HG03439 (cell line): ENCODE data around the gene RBM19.

Experiments used
- ATAC-seq: cut with Tn5 transposase; IDR thresholded peaks from one replicate; pipeline ENCODE4 v1.9.1; 2021; ENCODE audit warnings: mild to moderate bottlenecking, moderate library complexity; ENCODE audit not compliant: unreplicated experiment

Gene RBM19

GRCh38 chr12:113959096-113959495, 7.0 kb downstream of the RBM19 start:
- no peak for ATAC-seq

DNA sequence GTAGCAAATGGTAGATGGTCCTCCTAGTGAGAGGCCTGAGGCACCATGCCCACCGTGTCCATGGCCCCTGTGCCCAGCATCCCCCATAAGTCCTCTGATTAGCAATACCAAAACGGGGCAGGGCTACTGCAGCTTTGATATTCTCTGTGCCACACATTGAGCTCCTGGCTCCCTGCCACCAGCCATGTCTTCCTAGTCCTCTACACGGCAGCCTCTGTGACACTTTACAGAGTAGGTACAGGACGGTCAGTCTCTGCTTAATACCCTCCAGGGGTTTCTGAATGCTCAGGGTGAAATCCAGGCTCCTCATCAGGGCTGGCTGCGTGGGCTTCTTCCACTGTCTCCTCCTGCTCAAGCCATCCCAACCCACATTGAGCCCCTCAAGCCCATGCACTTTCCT, 8.0 kb downstream of the RBM19 start:
- no peak for ATAC-seq

DNA sequence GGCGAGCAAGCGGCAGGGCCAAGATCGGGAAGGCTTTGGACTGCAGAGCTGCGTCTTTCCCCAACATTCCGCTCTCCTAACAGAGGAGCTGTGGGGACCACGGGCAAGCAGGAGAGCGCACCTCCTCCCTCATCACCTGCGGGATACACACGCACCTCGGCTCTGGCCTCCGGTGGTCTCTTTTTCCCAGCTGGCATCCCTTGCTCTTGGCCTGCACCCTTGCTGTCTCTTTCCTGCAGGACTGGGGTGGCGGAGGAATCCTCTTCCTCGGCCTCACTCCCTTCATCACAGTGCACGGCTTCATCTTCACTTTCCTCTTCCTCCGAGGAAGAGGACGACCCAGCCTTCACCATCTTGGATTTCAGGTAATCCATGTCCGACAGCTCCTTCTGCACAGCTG, 8.5 kb downstream of the RBM19 start:
- no peak for ATAC-seq

DNA sequence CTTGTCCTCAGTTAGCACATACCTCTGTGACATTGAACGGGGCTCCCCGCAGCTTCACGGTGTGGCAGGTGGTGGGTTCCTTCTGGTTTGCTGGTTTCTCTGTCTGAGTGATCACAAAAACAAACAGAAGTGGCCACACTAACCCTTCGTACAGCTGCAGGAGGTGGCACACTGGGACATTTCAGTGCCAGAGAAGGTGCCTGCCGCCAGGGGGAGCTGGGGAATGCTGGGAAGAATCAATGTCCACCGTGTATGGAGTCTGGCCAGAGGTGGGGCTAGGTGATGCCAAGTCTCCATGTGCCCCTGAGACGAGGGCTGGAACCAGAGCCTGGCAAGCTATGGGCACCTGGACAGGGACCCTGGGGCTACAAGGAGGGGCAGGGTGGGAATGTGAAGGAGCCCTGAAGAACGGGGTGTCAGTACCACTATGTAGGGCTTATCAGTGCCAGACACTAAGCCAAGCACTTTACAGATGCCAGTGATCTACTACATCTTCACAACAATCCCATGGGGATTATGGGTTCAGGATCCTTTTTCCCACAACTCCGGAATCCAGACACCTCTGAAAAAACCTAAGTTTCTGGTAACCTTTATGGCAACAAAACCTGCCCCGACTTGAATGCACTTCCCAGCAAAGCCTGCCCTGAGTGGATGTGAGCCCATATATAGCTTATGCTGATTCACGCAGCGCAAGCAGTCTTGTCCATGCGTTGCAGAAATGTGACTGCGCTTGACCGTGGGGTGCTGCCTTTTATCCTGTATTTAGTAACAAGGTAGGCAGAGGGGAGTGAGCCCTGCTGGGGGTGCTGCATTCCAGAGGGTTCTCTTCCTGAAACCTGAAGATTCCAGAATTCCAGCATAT, 10.8 kb downstream of the RBM19 start:
- ATAC-seq: no peak

DNA sequence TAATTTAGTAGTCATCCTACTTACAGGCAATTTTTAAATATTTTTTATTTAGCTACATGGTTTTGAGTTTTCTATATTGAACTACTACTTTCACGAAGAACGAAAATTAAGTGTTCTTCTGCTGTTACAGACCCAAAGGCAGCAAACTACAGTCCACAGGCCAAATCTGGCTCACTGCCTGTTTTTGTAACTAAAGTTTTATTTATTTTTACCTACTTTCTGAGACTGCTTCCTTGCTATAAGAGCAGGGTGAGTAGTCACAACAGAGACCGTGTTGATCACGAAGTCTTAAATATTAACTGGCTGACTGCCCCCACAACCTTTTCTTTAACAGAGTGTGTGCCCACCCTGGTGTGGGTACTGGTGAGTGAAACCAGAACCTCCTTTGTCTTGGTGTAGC, 11.6 kb downstream of the RBM19 start:
- no peak for ATAC-seq

DNA sequence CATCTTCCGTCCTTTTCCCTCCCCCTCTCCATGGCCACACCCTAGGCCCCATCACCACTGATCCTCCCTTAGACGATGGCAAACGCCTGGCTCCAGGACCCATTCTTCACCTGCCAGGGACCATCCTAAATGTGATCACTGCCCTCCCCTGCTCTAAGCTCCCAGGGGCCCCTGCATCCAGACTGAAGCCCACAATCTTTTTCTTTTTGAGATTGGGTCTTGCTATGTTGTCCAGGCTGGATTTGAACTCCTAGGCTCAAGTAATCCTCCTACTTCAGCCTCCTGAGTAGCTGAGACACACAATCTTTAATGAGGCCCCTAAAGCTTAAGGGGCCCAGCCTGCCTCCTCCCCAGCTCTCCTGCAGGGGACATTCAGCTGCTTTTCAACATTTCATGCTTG, 15.3 kb downstream of the RBM19 start:
- no peak for ATAC-seq

DNA sequence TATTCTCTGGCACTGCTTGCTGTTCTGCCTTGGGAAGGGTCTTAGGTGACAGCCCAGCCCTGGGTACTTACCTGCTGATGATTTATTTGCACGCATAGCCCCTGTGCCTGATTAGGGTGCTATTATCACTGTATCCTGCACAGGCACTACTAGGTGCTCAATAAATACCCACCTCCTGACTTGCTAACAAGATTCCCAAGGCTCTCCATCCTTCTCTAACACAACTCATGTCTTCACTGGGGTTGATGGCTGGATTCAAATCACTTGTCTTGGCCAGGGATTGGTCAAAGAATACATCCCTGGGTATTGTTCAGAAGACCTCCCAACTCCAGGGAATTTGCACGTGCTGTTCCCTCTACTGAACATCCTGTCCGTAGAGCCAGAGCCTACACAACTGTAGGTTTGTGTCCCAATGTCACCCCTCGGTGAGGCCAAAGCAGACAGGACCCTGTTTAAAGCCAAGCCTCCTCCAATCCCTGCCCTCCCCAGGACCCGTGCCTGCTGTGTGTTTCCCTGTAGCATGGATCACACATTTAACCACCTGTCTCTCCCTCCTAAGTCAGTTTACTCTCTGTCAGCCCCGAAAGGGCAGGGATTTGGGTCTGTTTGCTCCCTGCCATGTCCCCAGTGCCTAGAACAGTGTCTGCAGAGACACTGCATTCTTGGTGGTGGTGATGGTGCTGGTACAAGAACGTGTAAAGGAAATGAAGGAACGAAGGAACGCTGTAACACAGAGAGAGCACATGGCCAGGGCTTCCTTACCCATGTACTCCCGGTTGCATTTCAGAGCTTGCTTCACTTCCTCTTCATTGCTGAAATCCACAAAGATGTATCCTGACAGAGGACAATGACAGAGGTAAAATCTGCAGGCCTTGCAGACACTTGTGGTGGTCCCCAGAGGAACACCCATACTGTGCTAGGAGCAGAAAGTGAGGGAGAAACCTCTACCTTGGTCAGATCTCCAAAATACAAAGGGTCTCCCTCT, 16.5 kb downstream of the RBM19 start:
- ATAC-seq: no peak

DNA sequence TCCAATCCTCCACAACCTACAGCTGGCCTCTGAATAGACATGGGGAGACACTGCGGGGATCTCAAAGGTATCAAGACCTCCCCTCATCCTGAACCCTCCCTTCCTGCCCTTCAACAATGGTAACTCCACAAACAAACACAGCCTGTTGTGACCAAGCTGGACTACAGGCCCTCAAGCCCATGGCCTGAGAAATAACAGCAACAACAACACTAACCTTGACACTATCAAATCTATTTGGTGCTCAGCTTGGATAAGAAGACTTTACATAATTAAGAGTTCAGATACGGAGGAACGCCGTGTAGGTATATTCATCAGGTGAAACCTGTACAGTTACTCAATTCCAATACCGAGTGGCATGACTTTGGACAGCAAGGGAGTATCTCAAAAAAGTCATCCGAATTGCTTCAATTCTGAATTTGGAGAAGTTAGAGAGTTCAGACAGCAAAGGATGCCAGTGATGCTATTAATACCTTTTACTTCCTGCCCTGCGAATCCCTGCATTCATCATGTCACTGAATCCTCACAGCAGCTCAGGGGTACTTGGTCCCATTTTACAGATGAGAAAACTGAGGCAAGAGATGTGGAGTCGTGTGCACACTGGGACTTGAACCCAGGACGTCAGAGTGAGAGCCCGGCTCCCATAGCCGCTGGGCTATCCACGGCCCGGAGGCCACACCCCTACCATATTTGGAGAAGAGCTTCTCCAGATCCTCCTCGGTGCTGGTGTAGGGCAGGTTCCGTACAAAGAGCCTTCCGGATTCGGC, 17.8 kb downstream of the RBM19 start:
- ATAC-seq: no peak

DNA sequence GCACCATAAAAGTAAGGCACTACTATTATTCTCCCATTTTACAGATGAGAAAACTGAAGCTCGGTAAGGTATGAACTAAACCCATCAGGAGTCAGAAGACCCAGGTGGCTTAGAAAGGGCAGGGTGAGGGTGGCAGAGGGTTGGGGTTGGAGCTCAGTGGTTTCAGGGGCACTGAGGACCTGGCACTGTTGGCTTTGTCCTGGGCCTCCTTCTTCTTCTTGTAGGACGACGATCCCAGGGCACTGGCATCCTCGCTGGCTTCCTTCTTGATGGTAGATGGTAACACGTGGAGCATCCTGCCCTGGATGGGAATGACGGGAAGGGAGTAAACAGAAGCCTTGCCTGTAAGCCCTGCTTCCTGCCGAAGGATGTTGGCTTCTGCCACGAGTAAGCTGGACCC, 19.9 kb downstream of the RBM19 start:
- no peak for ATAC-seq

GRCh38 chr12:113945174-113946173, 20.7 kb downstream of the RBM19 start:
- ATAC-seq: no peak

GRCh38 chr12:113942209-113942608, 23.9 kb downstream of the RBM19 start:
- ATAC-seq: no peak

DNA sequence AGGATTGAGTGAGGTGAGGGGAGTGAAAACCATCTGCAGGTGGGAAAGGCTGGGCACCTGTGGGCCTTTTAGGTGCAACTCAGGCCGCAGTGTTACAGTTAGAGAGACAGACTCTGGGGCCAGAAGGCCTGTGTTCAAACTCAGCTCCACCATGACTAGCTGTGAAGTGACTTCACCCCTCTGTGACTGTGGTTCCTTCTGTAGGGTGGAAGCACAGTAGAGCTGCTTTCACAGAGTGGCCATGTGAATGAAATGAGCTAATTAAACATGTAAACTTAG, 25.0 kb downstream of the RBM19 start:
- ATAC-seq: no peak

- no peak for ATAC-seq
Measured at GRCh38 chr12:113940357-113941207, 25.5 kb downstream of the RBM19 start.

GRCh38 chr12:113939867-113940266, 26.3 kb downstream of the RBM19 start:
- no peak for ATAC-seq

DNA sequence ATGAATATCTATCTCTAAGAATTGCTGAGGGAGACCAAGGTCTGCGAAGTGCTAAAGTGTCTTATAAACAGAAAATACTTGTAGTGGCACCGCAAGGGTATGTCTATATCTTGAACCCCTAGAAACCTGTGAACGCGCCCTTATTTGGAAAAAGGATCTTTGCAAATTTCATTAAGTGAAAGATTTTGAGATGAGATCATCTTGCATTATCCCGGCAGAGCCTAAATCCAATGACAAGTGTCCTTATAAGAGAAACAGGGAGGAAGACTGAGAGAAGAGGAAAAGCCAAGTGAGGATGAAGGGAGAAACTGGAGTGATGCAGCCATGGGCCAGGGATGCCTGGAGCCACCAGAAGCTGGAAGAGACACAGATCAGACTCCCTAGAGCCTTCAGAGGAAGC, 27.7 kb downstream of the RBM19 start:
- no peak for ATAC-seq

- ATAC-seq: no peak
Measured at GRCh38 chr12:113936460-113936859, 29.7 kb downstream of the RBM19 start.

DNA sequence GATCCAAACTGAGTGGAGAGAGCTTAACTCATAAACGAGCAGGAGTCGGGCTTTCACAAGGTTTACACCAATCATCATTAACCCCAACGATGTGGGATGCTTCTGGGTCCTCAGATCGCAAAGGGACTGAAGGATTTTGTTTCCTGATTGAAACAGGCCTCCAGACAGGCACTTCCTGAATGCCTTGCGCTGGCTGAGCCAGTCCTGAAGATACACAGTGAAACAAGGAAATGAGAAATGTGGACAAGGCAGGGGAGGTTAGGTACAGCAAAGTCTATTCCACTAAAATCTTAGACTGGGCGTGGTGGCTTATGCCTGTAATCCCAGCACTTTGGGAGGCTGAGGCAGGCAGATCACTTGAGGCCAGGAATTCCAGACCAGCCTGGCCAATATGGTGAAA, 30.7 kb downstream of the RBM19 start:
- ATAC-seq: no peak

GRCh38 chr12:113934946-113935345, 31.2 kb downstream of the RBM19 start:
- no peak for ATAC-seq
